T-helper 2 cell treated with Interferon-gamma antibody and Interleukin-4, amounts not matched to agents 100 ng/mL and 5 ng/mL, for 36 hours (primary cell): Measurements from ENCODE around the gene ITGB4. TPM values are rescaled to one million over a fixed set of nuclear protein-coding genes. Genes with fewer than 3 reads are reported as not detected.
"Not testable (repeated sequence)": the region's sequence is repeated elsewhere in the genome, so short reads cannot be mapped to it uniquely, and the experiment has no call there.

Experiments used
- intact Hi-C: fragments of 100-400 bp; cut with micrococcal nuclease; formaldehyde crosslinking; loops from one replicate; pipeline ENCODE4 v1.15.1; 2023
- total RNA-seq: library from RNA; stranded (reverse); gene quantifications from 2 replicates; pipeline ENCODE4 v1.2.3, GENCODE V29; 2022

ITGB4 gene
- total RNA-seq, 1 donor from 2014 or later, result 1.7 TPM

GRCh38 chr17:75752802-75753513 is 31.7 kb downstream of the ITGB4 start:
- intact Hi-C loops, result loop anchor here (5.0 kb wide), 1 partner anchor 326 kb away; no protein-coding TSS in a partner anchor

DNA sequence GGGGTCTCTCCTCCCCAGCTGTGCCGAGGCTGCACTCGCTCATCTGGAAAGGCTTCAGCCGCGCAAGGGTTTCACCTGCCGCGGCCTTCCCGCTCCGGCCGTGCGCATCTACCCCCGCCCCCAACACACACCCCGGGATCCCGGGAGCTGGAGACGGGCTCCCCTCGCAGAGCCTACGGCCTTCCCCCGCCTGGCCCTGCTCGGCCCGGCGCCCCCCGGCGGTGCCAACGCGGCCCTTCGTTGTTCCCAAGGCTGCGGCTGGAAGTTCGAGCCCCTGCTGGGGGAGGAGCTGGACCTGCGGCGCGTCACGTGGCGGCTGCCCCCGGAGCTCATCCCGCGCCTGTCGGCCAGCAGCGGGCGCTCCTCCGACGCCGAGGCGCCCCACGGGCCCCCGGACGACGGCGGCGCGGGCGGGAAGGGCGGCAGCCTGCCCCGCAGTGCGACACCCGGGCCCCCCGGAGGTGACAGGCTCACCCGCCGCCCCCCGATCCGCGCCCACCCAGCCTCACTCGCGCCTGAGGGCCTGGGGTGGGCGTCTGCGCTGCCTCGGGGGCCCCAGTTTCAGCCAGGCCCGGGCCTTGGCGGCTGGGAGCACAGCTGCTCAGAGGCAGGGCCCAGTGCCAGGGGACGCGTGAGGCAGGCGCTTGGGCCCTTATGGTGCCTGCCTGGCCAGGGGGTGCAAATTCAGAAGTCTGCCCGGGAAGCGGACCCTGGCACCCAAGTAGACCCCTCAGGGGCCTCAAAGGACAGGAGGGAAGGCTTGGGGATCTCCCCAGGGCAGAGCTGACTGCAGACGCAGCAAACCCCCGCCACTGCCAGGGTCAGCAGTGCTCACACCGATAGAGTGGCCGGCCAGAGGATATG is 32.5 kb downstream of the ITGB4 start:
- intact Hi-C loops, result loop anchor here (5.0 kb wide), 1 partner anchor 326 kb away; no protein-coding TSS in a partner anchor

GRCh38 chr17:75754378-75755204 is 33.3 kb downstream of the ITGB4 start:
- intact Hi-C loops, result loop anchor here (5.0 kb wide), 1 partner anchor 327 kb away; no protein-coding TSS in a partner anchor

DNA sequence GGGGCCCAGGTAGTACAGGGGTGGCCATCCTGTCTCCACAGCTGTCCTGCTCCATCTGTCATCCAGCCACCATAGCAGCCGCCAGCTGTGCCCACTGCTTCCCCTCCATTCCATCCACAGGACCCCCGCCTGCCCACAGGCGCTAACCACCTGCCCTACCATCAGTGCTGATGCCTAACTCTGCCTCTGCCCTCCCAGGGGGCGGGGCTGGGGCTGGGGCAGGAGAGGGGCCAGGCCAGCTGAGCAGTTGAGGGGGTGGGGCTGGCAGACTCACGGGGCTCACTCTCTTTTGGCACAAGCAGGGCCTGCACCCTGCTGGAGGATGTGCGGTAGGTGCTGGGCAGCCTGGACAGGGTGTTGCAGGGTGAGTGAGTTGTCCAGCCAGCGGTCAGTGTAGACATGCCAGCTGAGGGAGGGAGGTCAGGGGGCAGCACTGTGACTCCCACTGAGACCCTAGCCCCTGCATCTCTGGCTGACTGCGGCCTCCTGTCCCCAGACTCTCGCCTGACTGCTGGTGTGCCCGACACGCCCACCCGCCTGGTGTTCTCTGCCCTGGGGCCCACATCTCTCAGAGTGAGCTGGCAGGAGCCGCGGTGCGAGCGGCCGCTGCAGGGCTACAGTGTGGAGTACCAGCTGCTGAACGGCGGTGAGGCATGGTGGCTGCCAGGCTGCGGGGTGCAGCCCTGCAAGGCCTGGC is 34.1 kb downstream of the ITGB4 start:
- intact Hi-C loops, result no loop called here

DNA sequence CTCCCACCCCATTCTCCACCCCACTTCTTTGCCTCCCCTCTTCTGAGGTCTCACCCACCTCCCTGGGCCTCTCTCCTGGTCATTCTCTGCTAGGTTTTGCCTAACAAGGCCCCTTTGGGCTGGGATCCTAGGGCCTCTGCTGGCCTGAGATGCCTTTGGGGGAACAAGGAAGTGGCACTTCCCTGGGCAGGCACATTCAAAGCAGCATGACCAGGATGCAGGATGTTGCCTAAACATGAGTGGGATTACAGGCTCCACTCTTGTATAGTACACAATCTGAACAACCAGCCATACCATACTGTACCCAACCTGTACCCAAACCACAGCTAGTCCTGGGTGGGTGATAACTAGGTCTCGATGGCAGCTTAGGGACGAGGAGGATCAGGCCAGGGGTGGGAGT is 34.7 kb downstream of the ITGB4 start:
- intact Hi-C loops, result no loop called here

DNA sequence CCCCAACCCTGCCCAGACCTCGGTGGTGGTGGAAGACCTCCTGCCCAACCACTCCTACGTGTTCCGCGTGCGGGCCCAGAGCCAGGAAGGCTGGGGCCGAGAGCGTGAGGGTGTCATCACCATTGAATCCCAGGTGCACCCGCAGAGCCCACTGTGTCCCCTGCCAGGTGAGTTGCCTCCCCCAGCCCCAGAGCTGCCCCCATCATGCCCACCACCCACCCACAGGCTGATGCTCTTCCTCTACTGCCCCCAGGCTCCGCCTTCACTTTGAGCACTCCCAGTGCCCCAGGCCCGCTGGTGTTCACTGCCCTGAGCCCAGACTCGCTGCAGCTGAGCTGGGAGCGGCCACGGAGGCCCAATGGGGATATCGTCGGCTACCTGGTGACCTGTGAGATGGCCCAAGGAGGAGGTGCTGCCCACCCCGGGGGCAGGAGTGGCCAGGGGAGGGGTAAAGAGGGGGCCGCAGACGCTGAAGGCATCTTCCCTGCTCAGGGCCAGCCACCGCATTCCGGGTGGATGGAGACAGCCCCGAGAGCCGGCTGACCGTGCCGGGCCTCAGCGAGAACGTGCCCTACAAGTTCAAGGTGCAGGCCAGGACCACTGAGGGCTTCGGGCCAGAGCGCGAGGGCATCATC is 35.3 kb downstream of the ITGB4 start:
- intact Hi-C loops, result no loop called here

- intact Hi-C loops, result no loop called here
Measured at GRCh38 chr17:75757086-75757681, 35.9 kb downstream of the ITGB4 start.

DNA sequence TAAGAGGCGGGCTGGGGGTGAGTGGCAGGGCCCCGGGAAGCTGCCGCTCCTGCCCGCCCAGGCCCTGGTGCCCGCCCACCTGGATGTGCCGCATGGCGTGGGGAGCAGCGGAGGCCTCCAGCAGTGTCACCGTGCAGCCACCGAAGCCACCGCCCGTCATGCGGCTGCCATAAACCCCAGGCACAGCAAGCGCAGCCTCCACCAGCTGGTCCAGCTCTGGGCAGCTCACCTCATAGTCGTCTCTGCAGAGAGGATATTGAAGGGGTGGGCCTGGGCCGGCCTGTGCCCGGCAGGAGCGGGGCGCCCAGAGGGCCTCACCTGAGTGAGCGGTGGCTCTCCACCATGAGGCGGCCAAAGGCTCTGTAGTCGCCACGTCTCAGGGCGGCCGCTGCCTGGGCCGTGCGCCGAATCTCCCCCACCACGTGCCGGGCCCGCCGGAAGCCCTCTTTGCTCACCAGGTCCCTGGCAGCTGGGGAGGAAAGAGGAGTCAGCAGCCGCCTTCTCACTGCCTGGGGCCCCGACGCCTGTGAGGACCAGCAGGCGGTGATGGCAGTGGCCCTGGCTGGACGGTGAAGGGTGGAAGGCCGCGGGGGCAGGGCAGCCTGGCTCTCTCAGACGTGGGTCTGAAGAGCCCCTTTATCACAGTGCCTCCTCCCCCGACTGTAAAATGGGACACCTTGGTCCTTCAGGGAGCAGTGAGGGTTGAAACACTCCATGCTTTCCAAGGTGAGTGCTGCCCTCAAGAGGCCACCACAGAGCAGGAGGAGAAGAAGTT is 37.1 kb downstream of the ITGB4 start:
- intact Hi-C loops, result no loop called here

GRCh38 chr17:75759457-75759856 is 38.2 kb downstream of the ITGB4 start:
- intact Hi-C loops, result no loop called here

- intact Hi-C loops, result not testable (repeated sequence)
Measured at GRCh38 chr17:75759978-75760640, 38.9 kb downstream of the ITGB4 start.

DNA sequence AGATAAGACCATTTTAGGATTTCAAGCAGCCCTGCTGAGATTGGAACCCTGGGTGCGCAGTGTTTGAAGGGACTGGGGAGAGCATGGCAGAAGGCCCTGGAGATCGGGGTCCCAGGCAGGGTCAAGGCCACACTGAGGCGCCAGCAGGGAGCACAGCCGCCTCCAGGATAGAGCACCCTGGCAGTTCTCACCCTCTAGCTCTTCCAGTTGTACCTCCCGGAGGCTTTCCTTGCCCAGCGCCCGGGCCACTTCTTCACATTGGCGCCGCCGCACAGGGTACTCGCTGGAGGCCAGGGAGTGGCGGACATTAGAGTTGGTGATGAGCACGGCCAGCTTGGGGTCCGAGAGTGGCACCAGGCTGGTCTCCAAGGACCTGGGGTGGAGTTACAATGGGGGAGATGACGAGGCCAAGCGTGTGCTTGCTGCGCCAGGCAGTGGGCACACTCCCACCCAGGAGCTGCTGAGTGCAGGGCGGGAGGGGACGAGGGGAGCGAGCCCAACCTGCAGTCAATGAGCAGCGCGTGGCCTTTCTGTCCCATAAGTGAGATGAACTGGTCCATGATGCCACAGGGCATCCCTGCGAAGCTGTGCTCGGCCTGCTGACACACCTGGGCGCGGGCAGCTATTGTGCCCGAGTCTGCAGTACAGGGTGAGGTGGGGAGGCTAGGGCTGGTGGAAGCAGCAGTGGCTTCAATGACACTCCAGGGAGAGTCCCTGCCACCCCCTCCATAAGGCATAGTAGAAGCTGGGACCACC is 41.4 kb downstream of the ITGB4 start:
- intact Hi-C loops, result no loop called here

GRCh38 chr17:75763269-75763607 is 42.0 kb downstream of the ITGB4 start:
- intact Hi-C loops, result no loop called here

GRCh38 chr17:75763613-75764416 is 42.6 kb downstream of the ITGB4 start:
- intact Hi-C loops, result loop anchor here (2.0 kb wide), 1 partner anchor 21 kb away; the partner anchor contains the start of gene UNK

GRCh38 chr17:75764417-75764710 is 43.1 kb downstream of the ITGB4 start:
- intact Hi-C loops, result loop anchor here (2.0 kb wide), 1 partner anchor 20 kb away; the partner anchor contains the start of gene UNK

GRCh38 chr17:75764711-75765421 is 43.6 kb downstream of the ITGB4 start, which contains the start of gene GALK1:
Gene GALK1, minus strand, starts transcription at chr17:75765192. Its CDS starts 56 bp downstream, at chr17:75765136.
- intact Hi-C loops, result loop anchor here (2.0 kb wide), 1 partner anchor 20 kb away; the partner anchor contains the start of gene UNK

- intact Hi-C loops, result loop anchor here (2.0 kb wide), 1 partner anchor 19 kb away; the partner anchor contains the start of gene UNK
Measured at GRCh38 chr17:75765981-75766380, 44.7 kb downstream of the ITGB4 start.
